CD4-positive, CD25-positive, alpha-beta regulatory T cell (primary cell): ENCODE results near the gene UTP15. TPM values are rescaled to one million over a fixed set of nuclear protein-coding genes. Genes with fewer than 3 reads are reported as not detected.

Experiments
- polyA plus RNA-seq, 4 donors: library from polyadenylated mRNA; unstranded; fragments of 300-500 nt; fragmentation: Illumina TruSeq; gene quantifications; one replicate each; pipeline ENCODE4 v1.2.3, GENCODE V29; 2021
- total RNA-seq: library from RNA; stranded (reverse); gene quantifications from one replicate; pipeline ENCODE4 v1.2.3, GENCODE V29; 2022

The UTP15 gene
- total and polyA plus RNA-seq, 5 donors from 2014 or later: 4.9 to 32.9 (median 10.1) TPM

Other genes starting within 250 kb of the UTP15 start
- not detected for gene FOXD1, start 117.0 kb upstream of the UTP15 start, total RNA-seq
- gene FOXD1, start 117.0 kb upstream of the UTP15 start, polyA plus RNA-seq: under 1 TPM in 1 of 4 donors, not detected in 3; 0.07 TPM
- gene BTF3, start 67.3 kb upstream of the UTP15 start, total RNA-seq: 585 TPM
- 100 to 1,000 TPM; 737 to 852 (median 796) TPM for gene BTF3, start 67.3 kb upstream of the UTP15 start, polyA plus RNA-seq
- gene ANKRA2, start 104 bp upstream of the UTP15 start, total RNA-seq: 42.9 TPM
- 10 to 100 TPM; 25.3 to 28.1 (median 26.0) TPM for gene ANKRA2, start 104 bp upstream of the UTP15 start, polyA plus RNA-seq
- gene ARHGEF28, start 60.5 kb downstream of the UTP15 start, total RNA-seq: not detected
- gene ARHGEF28, start 60.5 kb downstream of the UTP15 start, polyA plus RNA-seq: not detected